Chondrocyte (in vitro differentiated cells): Measurements from ENCODE around the gene TREML2. TPM values are rescaled to one million over a fixed set of nuclear protein-coding genes. Genes with fewer than 3 reads are reported as not detected.

Experiments
- DNase-seq: peaks from one replicate; pipeline ENCODE4 v3.0.0; 2021; ENCODE audit warnings: mixed read lengths, low spot score
- H3K27ac Mint-ChIP-seq: one replicate; pipeline ENCODE4 v1.8.0; 2021; ENCODE audit warnings: mild to moderate bottlenecking, moderate library complexity, mixed read lengths; ENCODE audit not compliant: unreplicated experiment
- H3K27me3 Mint-ChIP-seq: 2 replicates; pipeline ENCODE4 v1.8.0; 2021; ENCODE audit warnings: low read depth, mixed read lengths
- H3K36me3 Mint-ChIP-seq: 2 replicates; pipeline ENCODE4 v1.8.0; 2021; ENCODE audit warnings: low read depth, mixed read lengths
- H3K4me1 Mint-ChIP-seq: 2 replicates; pipeline ENCODE4 v1.8.0; 2021; ENCODE audit warnings: low read depth, mild to moderate bottlenecking, mixed read lengths
- H3K4me3 Mint-ChIP-seq: one replicate; pipeline ENCODE4 v1.8.0; 2021; ENCODE audit warnings: mild to moderate bottlenecking, moderate library complexity, mixed read lengths; ENCODE audit not compliant: unreplicated experiment
- H3K9me3 Mint-ChIP-seq: 2 replicates; pipeline ENCODE4 v1.8.0; 2021; ENCODE audit warnings: low read depth, mixed read lengths
- total RNA-seq: library from RNA; stranded (reverse); gene quantifications from 3 replicates; pipeline ENCODE4 v1.2.1, GENCODE V29; 2021
- TF ChIP-seq, protein P1 (sequence below): fragments of 200-600 bp; sonication (generic); IDR thresholded peaks from 2 replicates; pipeline ENCODE4 v1.5.0; 2021; ENCODE audit warnings: antibody characterized with exemption, mild to moderate bottlenecking, moderate library complexity

TREML2 gene
- total RNA-seq, 1 donor from 2014 or later, result not detected

DNA sequence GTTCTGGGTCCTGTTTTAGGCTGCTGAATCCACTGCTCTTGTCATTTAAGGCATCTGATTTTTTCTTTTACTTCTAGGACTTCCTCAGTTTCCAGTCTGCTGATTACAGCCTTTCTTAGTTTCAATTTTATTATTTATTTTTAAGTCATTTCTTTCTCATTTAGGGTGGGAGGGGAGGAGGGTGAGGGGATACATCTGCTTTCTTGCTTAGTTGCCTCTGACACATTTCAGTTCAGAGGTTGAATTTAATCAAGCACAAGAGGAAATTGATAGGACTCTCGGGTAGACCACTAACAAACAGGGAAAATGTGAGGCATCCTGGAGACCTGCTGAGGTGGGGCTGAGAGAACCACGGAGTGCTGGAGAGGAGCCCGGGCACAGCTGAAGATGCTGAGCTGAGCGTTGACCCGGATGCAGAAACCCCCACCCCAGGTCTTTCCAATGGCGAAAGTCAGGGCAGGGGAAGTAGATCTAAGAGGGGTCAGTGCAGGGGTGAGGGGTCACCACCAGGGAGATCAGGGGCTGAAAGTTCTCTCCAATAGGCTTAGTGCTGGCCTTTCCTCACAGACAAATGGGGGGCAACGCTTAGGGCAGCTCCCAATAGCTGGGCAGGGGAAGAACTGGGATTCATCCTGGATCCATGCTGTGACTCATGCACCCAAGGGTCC is 7.6 kb upstream of the TREML2 start:
- Mint-ChIP-seq H3K9me3 (peaks cover 13% of the 10 kb centered on the region), H3K27me3 (peaks cover 51% of the 10 kb centered on the region), H3K4me3 (no peak overlapping the region), H3K4me1 (no peaks in the 10 kb centered on the region), H3K36me3 (peaks cover 2% of the 10 kb centered on the region), H3K27ac (no peak overlapping the region)
- DNase-seq, result no peak
- TF ChIP-seq, protein P1, sequence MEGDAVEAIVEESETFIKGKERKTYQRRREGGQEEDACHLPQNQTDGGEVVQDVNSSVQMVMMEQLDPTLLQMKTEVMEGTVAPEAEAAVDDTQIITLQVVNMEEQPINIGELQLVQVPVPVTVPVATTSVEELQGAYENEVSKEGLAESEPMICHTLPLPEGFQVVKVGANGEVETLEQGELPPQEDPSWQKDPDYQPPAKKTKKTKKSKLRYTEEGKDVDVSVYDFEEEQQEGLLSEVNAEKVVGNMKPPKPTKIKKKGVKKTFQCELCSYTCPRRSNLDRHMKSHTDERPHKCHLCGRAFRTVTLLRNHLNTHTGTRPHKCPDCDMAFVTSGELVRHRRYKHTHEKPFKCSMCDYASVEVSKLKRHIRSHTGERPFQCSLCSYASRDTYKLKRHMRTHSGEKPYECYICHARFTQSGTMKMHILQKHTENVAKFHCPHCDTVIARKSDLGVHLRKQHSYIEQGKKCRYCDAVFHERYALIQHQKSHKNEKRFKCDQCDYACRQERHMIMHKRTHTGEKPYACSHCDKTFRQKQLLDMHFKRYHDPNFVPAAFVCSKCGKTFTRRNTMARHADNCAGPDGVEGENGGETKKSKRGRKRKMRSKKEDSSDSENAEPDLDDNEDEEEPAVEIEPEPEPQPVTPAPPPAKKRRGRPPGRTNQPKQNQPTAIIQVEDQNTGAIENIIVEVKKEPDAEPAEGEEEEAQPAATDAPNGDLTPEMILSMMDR, result no peak

DNA sequence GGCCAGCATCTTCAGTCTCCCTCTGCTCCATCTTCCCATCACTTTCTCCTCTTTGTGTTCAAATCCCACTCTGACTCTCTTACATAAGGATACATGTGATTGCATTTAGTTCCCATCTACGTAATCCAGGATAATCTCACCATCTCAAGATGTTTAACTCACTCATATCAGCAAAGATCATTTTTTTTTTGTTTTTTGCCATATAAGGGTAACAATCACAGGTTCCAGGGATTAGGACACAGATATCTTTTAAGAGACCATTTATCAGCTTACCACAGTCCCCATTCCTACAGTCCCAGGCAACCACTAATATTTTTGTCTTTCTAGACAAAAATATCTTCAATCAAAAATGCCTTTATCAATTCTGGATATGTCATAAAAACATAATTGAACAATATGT is 3.2 kb upstream of the TREML2 start:
- TF ChIP-seq, protein P1, result no peak
- H3K4me3 Mint-ChIP-seq, result no peak overlapping the region
- peaks cover 22% of the 10 kb centered on the region for H3K27me3 Mint-ChIP-seq
- H3K9me3 Mint-ChIP-seq, result peaks cover 8% of the 10 kb centered on the region
- no peak overlapping the region for H3K27ac Mint-ChIP-seq
- H3K4me1 Mint-ChIP-seq, result peaks cover 8% of the 10 kb centered on the region
- no peak for DNase-seq
- peaks cover 2% of the 10 kb centered on the region for H3K36me3 Mint-ChIP-seq

GRCh38 chr6:41201764-41202173 is 820 bp upstream of the TREML2 start:
- peaks cover 19% of the 10 kb centered on the region for H3K27me3 Mint-ChIP-seq
- DNase-seq, result no peak
- H3K4me3 Mint-ChIP-seq, result no peak overlapping the region
- peak overlapping the region; percentile 27 for H3K27ac Mint-ChIP-seq
- TF ChIP-seq, protein P1, result no peak
- no peaks in the 10 kb centered on the region for H3K36me3 Mint-ChIP-seq
- H3K4me1 Mint-ChIP-seq, result peaks cover 8% of the 10 kb centered on the region
- H3K9me3 Mint-ChIP-seq, result no peaks in the 10 kb centered on the region

- Mint-ChIP-seq H3K36me3 (no peaks in the 10 kb centered on the region), H3K9me3 (no peaks in the 10 kb centered on the region), H3K27me3 (peaks cover 28% of the 10 kb centered on the region), H3K4me1 (peaks cover 8% of the 10 kb centered on the region), H3K27ac (peak overlapping the region; percentile 70), H3K4me3 (no peak overlapping the region)
- TF ChIP-seq, protein P1, result no peak
- no peak for DNase-seq
Observed at GRCh38 chr6:41200296-41200900, 551 bp downstream of the TREML2 start.

- peaks cover 8% of the 10 kb centered on the region for H3K4me1 Mint-ChIP-seq
- H3K4me3 Mint-ChIP-seq, result no peak overlapping the region
- peaks cover 28% of the 10 kb centered on the region for H3K27me3 Mint-ChIP-seq
- no peak for DNase-seq
- no peaks in the 10 kb centered on the region for H3K9me3 Mint-ChIP-seq
- peak overlapping the region; percentile 70 for H3K27ac Mint-ChIP-seq
- no peaks in the 10 kb centered on the region for H3K36me3 Mint-ChIP-seq
- TF ChIP-seq, protein P1, result no peak
Observed at GRCh38 chr6:41199552-41200246, 1.2 kb downstream of the TREML2 start.
